Body of pancreas (tissue), 4 donors: ENCODE data around the gene RBM12. TPM values are rescaled to one million over a fixed set of nuclear protein-coding genes. Genes with fewer than 3 reads are reported as not detected.

Experiments
- ATAC-seq: fragments of 150-250 bp; one replicate; pipeline ENCODE4 v1.9.1; 2016
- DNase-seq, 4 donors: peaks; one replicate each; pipeline ENCODE4 v3.0.0-alpha.2; 2019
- H3K27ac ChIP-seq, 4 donors: fragments of 200-600 bp; sonication (generic); 1 replicate in 3 of 4; 2 replicates in 1 of 4; pipeline versions ENCODE4 v1.5.1 to v1.6.1; 2016 to 2019; ENCODE audit warnings: mild to moderate bottlenecking in 1 of 4, mixed read lengths in 1 of 4, moderate library complexity in 1 of 4
- H3K27me3 ChIP-seq, 2 donors: fragments of 200-600 bp; sonication (generic); one replicate each; pipeline ENCODE4 v1.6.0; 2016; ENCODE audit warnings: mild to moderate bottlenecking in 1 of 2
- H3K36me3 ChIP-seq, 2 donors: fragments of 200-600 bp; sonication (generic); replicated peaks in 1 of 2; 2 replicates each; pipeline ENCODE4 v1.5.1; 2016; ENCODE audit warnings: low read depth in 2 of 2; ENCODE audit not compliant: insufficient read depth in 1 of 2
- H3K4me1 ChIP-seq: fragments of 200-600 bp; sonication (generic); one replicate; pipeline ENCODE4 v1.6.0; 2016
- H3K4me3 ChIP-seq, 2 donors: fragments of 200-600 bp; sonication (generic); 1 replicate in 1 of 2; 2 replicates in 1 of 2; pipeline ENCODE4 v1.5.1; 2016 to 2019
- H3K9me3 ChIP-seq, 3 donors: fragments of 200-600 bp; sonication (generic); 1 replicate in 2 of 3; 2 replicates in 1 of 3; pipeline ENCODE4 v1.5.1; 2016
- POLR2A ChIP-seq, 3 donors: fragments of 450-650 bp; IDR thresholded peaks; one replicate each; pipeline ENCODE4 v1.6.1; 2016; ENCODE audit warnings: antibody characterized with exemption in 3 of 3, mild to moderate bottlenecking in 2 of 3
- WGBS, 2 donors: methylation state at CpG; one replicate each; pipeline ENCODE4 v1.1.5; 2017; 5-methylcytosine and 5-hydroxymethylcytosine counted together
- intact Hi-C: fragments of 100-400 bp; cut with DNase I; formaldehyde crosslinking; loops from one replicate; pipeline ENCODE4 v1.15.1; 2023
- total RNA-seq, 2 donors: library from RNA; depleted of rRNA; stranded (reverse); fragments of >200 nt; gene quantifications; one replicate each; pipeline ENCODE4 v1.1.0, GENCODE V29; 2016
- TF ChIP-seq, protein P1 (sequence below), 7 experiments: fragments of 450-650 bp in 4 of 7; fragments of 200-600 bp in 3 of 7; sonication (generic) in 3 of 7; IDR thresholded peaks; one replicate each; pipeline ENCODE4 v1.5.1; 2016 to 2019; ENCODE audit warnings: antibody characterized with exemption in 7 of 7

The RBM12 gene
- total RNA-seq, 2 donors from 2014 or later = 14.8 to 22.3 TPM

DNA sequence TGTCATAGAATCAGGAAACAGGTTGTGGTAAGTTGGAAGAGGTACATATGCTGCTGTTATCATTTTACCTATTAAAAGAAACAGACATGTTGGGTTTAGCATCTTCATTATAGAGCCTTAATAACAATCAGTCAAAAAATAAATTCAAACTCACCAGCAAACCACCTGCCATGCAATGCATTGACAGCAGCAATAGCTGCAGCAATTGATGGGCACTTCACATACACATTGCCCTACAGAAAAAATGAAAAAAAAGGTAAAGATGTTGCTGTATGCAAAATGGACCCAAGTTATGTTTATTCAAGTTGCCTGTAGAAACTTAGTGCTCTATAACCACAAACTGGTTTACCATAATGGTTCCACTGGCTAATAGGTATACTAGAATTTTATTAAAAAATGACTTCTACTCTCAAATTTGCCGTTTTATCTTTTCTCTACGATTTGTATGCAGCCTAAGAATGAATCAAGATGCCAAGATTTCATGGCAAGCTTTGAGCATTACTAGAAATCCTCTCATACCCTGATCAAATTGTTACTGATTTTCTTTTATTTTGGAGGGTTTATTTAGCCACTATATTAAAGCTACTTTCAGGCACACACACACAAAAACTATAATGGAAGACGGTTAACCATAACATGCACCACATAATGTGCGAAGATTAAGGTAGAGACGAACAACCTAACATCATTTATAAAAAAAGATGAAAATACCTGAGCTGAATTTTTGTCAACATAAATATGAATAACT lies 40.0 kb upstream of the RBM12 start:
- intact Hi-C loops = no loop called here
- WGBS, 2 donors = 77 to 84% methylated on average over 5 of the region's 5 CpGs
- Histone ChIP-seq H3K36me3 (peaks cover 22 to 32% of the 10 kb centered on the region in 2 donors), H3K4me1 (peaks cover 19% of the 10 kb centered on the region), H3K27me3 (no peaks in the 10 kb centered on the region), H3K9me3 (no peaks in the 10 kb centered on the region), H3K27ac (no peak overlapping the region), H3K4me3 (no peak overlapping the region)
- TF ChIP-seq, protein P1, sequence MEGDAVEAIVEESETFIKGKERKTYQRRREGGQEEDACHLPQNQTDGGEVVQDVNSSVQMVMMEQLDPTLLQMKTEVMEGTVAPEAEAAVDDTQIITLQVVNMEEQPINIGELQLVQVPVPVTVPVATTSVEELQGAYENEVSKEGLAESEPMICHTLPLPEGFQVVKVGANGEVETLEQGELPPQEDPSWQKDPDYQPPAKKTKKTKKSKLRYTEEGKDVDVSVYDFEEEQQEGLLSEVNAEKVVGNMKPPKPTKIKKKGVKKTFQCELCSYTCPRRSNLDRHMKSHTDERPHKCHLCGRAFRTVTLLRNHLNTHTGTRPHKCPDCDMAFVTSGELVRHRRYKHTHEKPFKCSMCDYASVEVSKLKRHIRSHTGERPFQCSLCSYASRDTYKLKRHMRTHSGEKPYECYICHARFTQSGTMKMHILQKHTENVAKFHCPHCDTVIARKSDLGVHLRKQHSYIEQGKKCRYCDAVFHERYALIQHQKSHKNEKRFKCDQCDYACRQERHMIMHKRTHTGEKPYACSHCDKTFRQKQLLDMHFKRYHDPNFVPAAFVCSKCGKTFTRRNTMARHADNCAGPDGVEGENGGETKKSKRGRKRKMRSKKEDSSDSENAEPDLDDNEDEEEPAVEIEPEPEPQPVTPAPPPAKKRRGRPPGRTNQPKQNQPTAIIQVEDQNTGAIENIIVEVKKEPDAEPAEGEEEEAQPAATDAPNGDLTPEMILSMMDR (IDR thresholded peaks at IDR 0.05) = no peak
- no peak for TF ChIP-seq POLR2A (IDR thresholded peaks at IDR 0.05)
- DNase-seq (no peak), ATAC-seq (no peak)

DNA sequence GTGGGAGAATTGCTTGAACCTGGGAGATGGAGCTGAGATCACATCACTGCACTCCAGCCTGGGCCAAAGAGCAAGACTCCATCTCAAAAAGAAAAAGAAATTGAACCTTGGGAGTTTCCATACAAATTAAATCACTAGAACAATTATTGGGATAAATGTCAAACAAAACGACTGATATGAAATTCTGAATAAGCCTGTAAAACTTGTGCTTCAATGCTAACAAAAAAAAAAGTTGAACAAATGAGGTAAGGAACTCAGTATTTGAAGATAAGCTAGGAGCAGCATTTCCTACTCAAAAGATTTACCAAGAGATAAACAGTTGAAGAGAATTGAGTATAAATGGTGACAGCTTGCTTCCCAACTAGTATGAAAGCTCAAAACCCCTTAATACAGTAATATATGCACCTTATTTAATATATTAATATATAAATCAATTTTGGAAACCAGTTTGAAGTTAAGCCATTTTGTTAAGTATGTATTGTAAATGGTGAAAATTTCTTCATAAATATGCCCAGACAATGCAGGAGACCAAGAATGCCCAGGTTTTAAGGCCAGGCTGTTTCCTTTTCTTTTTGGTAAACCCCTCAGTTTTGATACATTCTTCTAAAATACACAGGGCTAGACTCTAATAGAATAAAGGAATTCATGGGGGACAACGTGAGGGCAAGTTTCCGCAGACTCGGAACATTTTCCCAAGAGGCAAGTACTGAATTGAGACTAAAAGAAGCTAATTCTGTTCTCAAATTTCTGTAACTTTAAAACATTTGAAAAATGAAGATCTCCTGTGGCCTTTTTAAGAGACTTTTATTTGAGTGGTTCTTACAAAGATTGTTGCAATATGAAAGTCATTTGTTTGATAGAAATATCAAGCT lies 38.4 kb upstream of the RBM12 start:
- Histone ChIP-seq H3K9me3 (no peaks in the 10 kb centered on the region), H3K36me3 (peaks cover 22 to 30% of the 10 kb centered on the region in 2 donors), H3K27me3 (no peaks in the 10 kb centered on the region), H3K27ac (no peak overlapping the region), H3K4me1 (peaks cover 13% of the 10 kb centered on the region), H3K4me3 (no peak overlapping the region)
- ATAC-seq (no peak), DNase-seq (no peak)
- 69 to 72% methylated on average over 4 of the region's 4 CpGs for WGBS, 2 donors
- intact Hi-C loops = no loop called here
- TF ChIP-seq, protein P1 (IDR thresholded peaks at IDR 0.05) = no peak
- no peak for TF ChIP-seq POLR2A (IDR thresholded peaks at IDR 0.05)

DNA sequence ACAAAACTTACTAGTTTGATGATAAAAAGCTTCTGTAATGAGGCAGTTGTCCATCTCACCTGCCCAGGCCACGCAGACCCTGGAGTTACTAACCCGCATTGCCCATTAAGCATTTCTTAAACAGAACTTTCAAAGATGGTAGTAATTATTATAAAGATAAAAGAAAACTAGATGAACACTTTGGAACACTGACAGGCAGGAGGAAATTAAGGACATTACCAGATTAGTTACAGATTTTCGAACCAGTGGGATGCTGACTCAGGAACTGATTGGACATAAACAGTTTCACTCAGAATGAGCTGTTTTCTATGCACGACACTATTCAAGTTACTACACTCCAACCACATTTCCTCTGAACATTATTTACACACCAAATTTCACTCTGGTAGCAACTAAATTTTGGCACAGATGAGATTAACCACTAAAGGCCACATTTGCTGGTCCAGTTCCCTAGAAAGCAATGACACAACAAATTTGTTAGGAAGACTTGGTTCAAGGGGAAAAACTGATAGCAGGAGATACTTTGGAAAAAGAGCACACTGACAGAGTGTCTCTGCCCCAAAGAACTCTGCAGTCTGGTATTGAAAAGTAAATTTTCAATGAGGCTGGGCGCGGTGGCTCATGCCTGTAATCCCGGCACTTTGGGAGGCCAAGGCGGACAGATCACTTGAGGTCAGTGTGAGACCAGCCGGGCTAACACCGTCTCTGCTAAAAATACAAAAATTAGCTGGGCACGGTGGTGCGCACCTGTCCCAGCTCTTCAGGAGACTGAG lies 37.5 kb upstream of the RBM12 start:
- Histone ChIP-seq H3K9me3 (no peaks in the 10 kb centered on the region), H3K27me3 (no peaks in the 10 kb centered on the region), H3K4me3 (no peak overlapping the region), H3K27ac (no peak overlapping the region), H3K36me3 (peaks cover 22 to 28% of the 10 kb centered on the region in 2 donors), H3K4me1 (peaks cover 21% of the 10 kb centered on the region)
- TF ChIP-seq, protein P1 (IDR thresholded peaks at IDR 0.05) = no peak
- no peak for TF ChIP-seq POLR2A (IDR thresholded peaks at IDR 0.05)
- intact Hi-C loops = no loop called here
- ATAC-seq = no peak
- WGBS, 2 donors = 85 to 86% methylated on average over 12 of the region's 12 CpGs
- no peak for DNase-seq

DNA sequence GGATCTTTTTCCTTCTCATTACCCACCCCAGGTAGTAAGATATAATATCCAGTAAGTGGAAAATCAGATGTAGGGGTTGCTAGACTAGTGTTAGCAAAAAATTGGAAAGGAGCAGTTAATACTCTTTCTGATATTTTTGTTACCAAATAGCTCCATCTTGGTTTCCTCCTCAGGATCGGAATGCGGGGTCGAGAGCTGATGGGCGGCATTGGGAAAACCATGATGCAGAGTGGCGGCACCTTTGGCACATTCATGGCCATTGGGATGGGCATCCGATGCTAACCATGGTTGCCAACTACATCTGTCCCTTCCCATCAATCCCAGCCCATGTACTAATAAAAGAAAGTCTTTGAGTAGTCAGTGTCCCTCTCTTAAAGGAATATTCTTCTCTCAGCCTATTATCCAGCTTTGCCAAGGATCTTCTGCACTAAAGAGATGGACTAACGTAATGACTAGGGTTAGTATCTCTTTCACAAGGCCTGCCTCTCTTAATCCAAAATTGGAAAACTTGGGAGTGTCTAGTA lies 36.0 kb upstream of the RBM12 start:
- intact Hi-C loops = no loop called here
- H3K27ac ChIP-seq = no peak overlapping the region
- no peak overlapping the region for H3K4me3 ChIP-seq

More for the DNA sequence above, 36.0 kb upstream of the RBM12 start:
- H3K27me3 ChIP-seq = no peaks in the 10 kb centered on the region
- DNase-seq (no peak), ATAC-seq (no peak)
- H3K9me3 ChIP-seq = no peaks in the 10 kb centered on the region
- 85 to 92% methylated on average over 7 of the region's 7 CpGs for WGBS, 2 donors
- H3K4me1 ChIP-seq = peaks cover 21% of the 10 kb centered on the region
- H3K36me3 ChIP-seq = peaks cover 17 to 18% of the 10 kb centered on the region in 2 donors
- TF ChIP-seq, protein P1 (IDR thresholded peaks at IDR 0.05) = no peak
- no peak for TF ChIP-seq POLR2A (IDR thresholded peaks at IDR 0.05)
